BLaER1 treated with 17β-estradiol and CSF1 and Interleukin-3, amounts not matched to agents 10 nM and 100 nM (cell line): ENCODE data around the gene FEV.
A peak's percentile ranks its signal among the peaks of the same experiment; 100 is the strongest.

Source experiments
- H3K27ac ChIP-seq, 11 experiments: shearing (Covaris generic); formaldehyde crosslinking; 2 replicates each; pipeline ENCODE4 v1.8.1; 2022
- H3K27me3 ChIP-seq, 11 experiments: shearing (Covaris generic); formaldehyde crosslinking; 2 replicates each; pipeline ENCODE4 v1.8.1; 2022
- H3K36me3 ChIP-seq, 11 experiments: shearing (Covaris generic); formaldehyde crosslinking; 2 replicates each; pipeline ENCODE4 v1.8.1; 2022
- H3K4me1 ChIP-seq, 10 experiments: shearing (Covaris generic); formaldehyde crosslinking; 2 replicates each; pipeline ENCODE4 v1.8.1; 2022
- H3K4me2 ChIP-seq, 11 experiments: shearing (Covaris generic); formaldehyde crosslinking; 2 replicates each; pipeline ENCODE4 v1.8.1; 2022
- H3K4me3 ChIP-seq, 10 experiments: shearing (Covaris generic); formaldehyde crosslinking; 2 replicates each; pipeline ENCODE4 v1.8.1; 2022
- H3K9ac ChIP-seq, 11 experiments: shearing (Covaris generic); formaldehyde crosslinking; 2 replicates each; pipeline ENCODE4 v1.8.1; 2022
- H3K9me3 ChIP-seq, 11 experiments: shearing (Covaris generic); formaldehyde crosslinking; replicated peaks in 1 of 11; 2 replicates each; pipeline ENCODE4 v1.8.1; 2022
- H4K20me1 ChIP-seq, 11 experiments: shearing (Covaris generic); formaldehyde crosslinking; 2 replicates each; pipeline ENCODE4 v1.8.1; 2022
- Cebpa-rat ChIP-seq, 11 experiments: shearing (Covaris generic); IDR thresholded peaks; 2 replicates each; pipeline ENCODE4 v1.8.1; 2022

FEV gene

GRCh38 chr2:218992196-218992595, 7.2 kb upstream of the FEV start:
- peaks cover 0 to 85% (median 23%) of the 10 kb centered on the region in 11 experiments; a peak in 15 of 22 replicates for H4K20me1 ChIP-seq
- H3K4me2 ChIP-seq = no peak overlapping the region
- H3K9ac ChIP-seq = no peak overlapping the region
- H3K4me3 ChIP-seq = no peak overlapping the region
- no peak for TF ChIP-seq Cebpa-rat (IDR thresholded peaks at IDR 0.05)
- no peak overlapping the region for H3K27ac ChIP-seq
- H3K27me3 ChIP-seq = peaks cover 100% of the 10 kb centered on the region in 11 experiments
- H3K36me3 ChIP-seq = no peaks in the 10 kb centered on the region
- H3K9me3 ChIP-seq = no peaks in the 10 kb centered on the region
- peaks cover 0 to 11% (median 0%) of the 10 kb centered on the region in 10 experiments; a peak in 2 of 20 replicates for H3K4me1 ChIP-seq

DNA sequence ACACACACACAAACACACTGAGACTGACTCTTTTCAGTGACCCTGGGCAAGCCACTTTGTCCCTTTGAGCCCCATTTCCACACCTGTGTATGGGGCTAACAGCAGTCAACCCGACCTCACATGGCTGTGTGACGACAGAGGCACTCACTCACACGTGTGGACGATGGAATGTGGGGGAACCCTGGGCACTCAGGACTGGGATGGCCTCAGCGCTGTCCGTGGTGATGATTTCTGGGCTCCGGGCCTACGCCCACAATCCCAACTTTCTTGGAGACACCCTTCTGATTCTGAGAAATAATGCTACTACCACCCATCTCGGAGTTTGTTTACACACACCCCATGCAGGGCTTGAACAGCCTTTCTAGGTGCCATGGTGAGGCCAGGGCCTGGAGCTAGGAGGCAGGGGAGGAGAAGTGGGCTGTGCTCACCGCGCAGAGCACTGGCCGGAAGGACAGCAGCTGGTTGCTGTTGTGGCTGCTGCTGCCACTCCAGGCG, 6.7 kb upstream of the FEV start:
- peaks cover 0 to 87% (median 28%) of the 10 kb centered on the region in 11 experiments; a peak in 15 of 22 replicates for H4K20me1 ChIP-seq
- no peak overlapping the region for H3K9ac ChIP-seq
- H3K36me3 ChIP-seq = no peaks in the 10 kb centered on the region
- peaks cover 100% of the 10 kb centered on the region in 11 experiments for H3K27me3 ChIP-seq
- H3K4me1 ChIP-seq = peaks cover 0 to 11% (median 0%) of the 10 kb centered on the region in 10 experiments; a peak in 2 of 20 replicates
- no peak for TF ChIP-seq Cebpa-rat (IDR thresholded peaks at IDR 0.05)
- H3K4me2 ChIP-seq = no peak overlapping the region
- no peak overlapping the region for H3K4me3 ChIP-seq
- no peaks in the 10 kb centered on the region for H3K9me3 ChIP-seq
- H3K27ac ChIP-seq = no peak overlapping the region

DNA sequence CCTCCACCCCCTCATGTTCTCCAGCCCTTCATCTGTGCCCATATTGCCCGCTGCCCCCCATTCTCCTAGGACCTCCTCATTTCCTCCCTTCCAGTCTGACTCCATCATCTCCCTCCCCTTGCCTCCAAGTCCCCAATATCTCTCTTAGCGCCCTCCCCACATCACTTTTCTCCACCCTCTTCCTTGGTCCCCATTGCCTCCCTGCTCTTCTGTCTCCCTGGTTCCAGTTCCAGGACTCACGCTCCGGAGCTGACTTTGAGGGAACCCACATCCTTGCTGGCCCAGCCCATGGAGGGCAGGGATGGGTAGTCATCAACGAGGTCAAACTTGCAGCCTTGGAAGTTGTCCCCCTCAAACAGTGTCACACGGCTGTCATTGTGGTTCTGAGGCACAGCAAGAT, 5.6 kb upstream of the FEV start:
- TF ChIP-seq Cebpa-rat (IDR thresholded peaks at IDR 0.05) = no peak
- H3K9me3 ChIP-seq = no peaks in the 10 kb centered on the region
- peaks cover 0 to 11% (median 0%) of the 10 kb centered on the region in 10 experiments; a peak in 2 of 20 replicates for H3K4me1 ChIP-seq
- H3K36me3 ChIP-seq = no peaks in the 10 kb centered on the region
- peaks cover 100% of the 10 kb centered on the region in 11 experiments for H3K27me3 ChIP-seq
- no peak overlapping the region for H3K9ac ChIP-seq
- no peak overlapping the region for H3K4me2 ChIP-seq
- no peak overlapping the region for H3K4me3 ChIP-seq
- H3K27ac ChIP-seq = no peak overlapping the region
- H4K20me1 ChIP-seq = peaks cover 0 to 95% (median 39%) of the 10 kb centered on the region in 11 experiments; a peak in 15 of 22 replicates

- Histone ChIP-seq H3K9me3 (no peaks in the 10 kb centered on the region), H4K20me1 (peaks cover 0 to 93% (median 39%) of the 10 kb centered on the region in 11 experiments; a peak in 15 of 22 replicates), H3K4me3 (no peak overlapping the region), H3K4me1 (peaks cover 0 to 11% (median 0%) of the 10 kb centered on the region in 10 experiments; a peak in 2 of 20 replicates), H3K4me2 (no peak overlapping the region), H3K9ac (no peak overlapping the region), H3K27me3 (peaks cover 100% of the 10 kb centered on the region in 11 experiments), H3K27ac (no peak overlapping the region), H3K36me3 (no peaks in the 10 kb centered on the region)
- no peak for TF ChIP-seq Cebpa-rat (IDR thresholded peaks at IDR 0.05)
Observed at GRCh38 chr2:218990052-218990451, 5.1 kb upstream of the FEV start.

DNA sequence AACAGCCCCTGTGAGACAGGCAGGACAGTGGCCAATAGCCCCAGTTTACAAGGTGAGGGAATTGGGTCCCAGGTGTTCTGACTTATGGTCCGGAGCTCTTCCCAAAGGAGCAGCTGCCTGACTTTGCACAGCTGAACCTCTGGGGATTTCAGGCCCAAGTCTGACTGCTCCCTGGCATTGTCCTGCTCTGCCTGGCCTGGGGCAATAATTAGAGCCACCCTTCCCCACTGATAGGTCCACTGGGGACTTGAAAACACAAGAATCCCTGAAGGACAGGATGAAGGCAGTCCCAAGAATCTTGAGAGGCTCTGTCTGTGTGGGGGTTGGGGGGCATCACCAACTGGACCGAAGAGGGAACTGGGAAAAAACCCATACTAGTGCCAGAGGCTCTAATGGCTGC, 3.7 kb upstream of the FEV start:
- H3K27me3 ChIP-seq = peaks cover 99 to 100% (median 100%) of the 10 kb centered on the region in 11 experiments

DNA sequence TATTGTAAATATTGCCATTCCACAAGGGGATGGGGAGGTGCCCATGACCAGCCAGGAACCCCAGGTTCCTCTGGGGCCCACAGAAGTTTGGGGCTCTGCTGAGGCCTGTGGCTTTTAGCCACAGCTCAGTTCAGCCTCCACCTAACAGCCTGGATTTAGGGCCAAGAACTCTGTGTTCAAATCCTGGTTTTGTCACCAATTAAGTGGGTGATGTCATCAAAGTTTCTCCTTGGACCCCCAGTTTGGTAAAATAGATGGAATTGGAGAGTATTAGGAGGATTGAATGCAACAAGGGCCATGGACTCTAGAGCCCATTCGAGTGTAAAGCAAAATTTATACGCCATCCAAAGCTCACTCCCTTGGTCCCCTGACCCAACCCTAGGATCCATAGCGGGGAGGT, 3.2 kb upstream of the FEV start:
- H3K4me1 ChIP-seq = peaks cover 8 to 13% (median 10%) of the 10 kb centered on the region in 10 experiments; a peak in 16 of 20 replicates
- no peak for TF ChIP-seq Cebpa-rat (IDR thresholded peaks at IDR 0.05)
- H3K9me3 ChIP-seq = no peaks in the 10 kb centered on the region
- H3K4me2 ChIP-seq = no peak overlapping the region
- H3K4me3 ChIP-seq = no peak overlapping the region
- no peak overlapping the region for H3K9ac ChIP-seq
- H3K27ac ChIP-seq = no peak overlapping the region
- H4K20me1 ChIP-seq = peaks cover 0 to 96% (median 43%) of the 10 kb centered on the region in 11 experiments; a peak in 16 of 22 replicates
- peaks cover 99 to 100% (median 100%) of the 10 kb centered on the region in 11 experiments for H3K27me3 ChIP-seq
- H3K36me3 ChIP-seq = no peaks in the 10 kb centered on the region

More for the DNA sequence above, 3.7 kb upstream of the FEV start:
- Histone ChIP-seq H3K27ac (no peak overlapping the region), H3K4me2 (no peak overlapping the region), H3K4me3 (no peak overlapping the region), H3K9ac (no peak overlapping the region), H3K4me1 (peaks cover 8 to 18% (median 10%) of the 10 kb centered on the region in 10 experiments; a peak in 16 of 20 replicates), H3K9me3 (no peaks in the 10 kb centered on the region), H4K20me1 (peaks cover 0 to 96% (median 43%) of the 10 kb centered on the region in 11 experiments; a peak in 16 of 22 replicates), H3K36me3 (no peaks in the 10 kb centered on the region)
- TF ChIP-seq Cebpa-rat (IDR thresholded peaks at IDR 0.05) = no peak

GRCh38 chr2:218986148-218986761, 1.3 kb upstream of the FEV start:
- Histone ChIP-seq H3K4me1 (peaks cover 8 to 12% (median 10%) of the 10 kb centered on the region in 10 experiments; a peak in 16 of 20 replicates), H3K27me3 (peaks cover 99 to 100% (median 100%) of the 10 kb centered on the region in 11 experiments), H3K9me3 (peaks cover 0 to 10% (median 5%) of the 10 kb centered on the region in 11 experiments; a peak in 7 of 22 replicates), H3K4me2 (no peak overlapping the region), H3K36me3 (no peaks in the 10 kb centered on the region), H3K9ac (no peak overlapping the region), H3K4me3 (no peak overlapping the region), H4K20me1 (peaks cover 0 to 96% (median 56%) of the 10 kb centered on the region in 11 experiments; a peak in 16 of 22 replicates), H3K27ac (no peak overlapping the region)
- TF ChIP-seq Cebpa-rat (IDR thresholded peaks at IDR 0.05) = no peak

GRCh38 chr2:218985325-218986091, 524 bp upstream of the FEV start:
- Histone ChIP-seq H3K4me3 (peak overlapping the region in 1 of 10 experiments; percentile 7; a peak in 1 of 20 replicates), H3K36me3 (no peaks in the 10 kb centered on the region), H3K27ac (no peak overlapping the region), H3K9ac (no peak overlapping the region), H3K9me3 (peaks cover 0 to 10% (median 5%) of the 10 kb centered on the region in 11 experiments; a peak in 7 of 22 replicates), H4K20me1 (peaks cover 0 to 95% (median 61%) of the 10 kb centered on the region in 11 experiments; a peak in 16 of 22 replicates), H3K27me3 (peaks cover 99 to 100% (median 100%) of the 10 kb centered on the region in 11 experiments), H3K4me2 (peak overlapping the region in 4 of 11 experiments; percentile 22 to 33 (median 28); a peak in 4 of 22 replicates), H3K4me1 (peaks cover 8 to 16% (median 10%) of the 10 kb centered on the region in 10 experiments; a peak in 16 of 20 replicates)
- no peak for TF ChIP-seq Cebpa-rat (IDR thresholded peaks at IDR 0.05)
